ENCODE data around the gene PELO. TPM values are rescaled to one million over a fixed set of nuclear protein-coding genes. Genes with fewer than 3 reads are reported as not detected.
"Not testable (repeated sequence)": the region's sequence is repeated elsewhere in the genome, so short reads cannot be mapped to it uniquely, and the experiment has no call there.

PELO gene
- total RNA-seq, 1 experiment from 2014 or later = 20.9 TPM

DNA sequence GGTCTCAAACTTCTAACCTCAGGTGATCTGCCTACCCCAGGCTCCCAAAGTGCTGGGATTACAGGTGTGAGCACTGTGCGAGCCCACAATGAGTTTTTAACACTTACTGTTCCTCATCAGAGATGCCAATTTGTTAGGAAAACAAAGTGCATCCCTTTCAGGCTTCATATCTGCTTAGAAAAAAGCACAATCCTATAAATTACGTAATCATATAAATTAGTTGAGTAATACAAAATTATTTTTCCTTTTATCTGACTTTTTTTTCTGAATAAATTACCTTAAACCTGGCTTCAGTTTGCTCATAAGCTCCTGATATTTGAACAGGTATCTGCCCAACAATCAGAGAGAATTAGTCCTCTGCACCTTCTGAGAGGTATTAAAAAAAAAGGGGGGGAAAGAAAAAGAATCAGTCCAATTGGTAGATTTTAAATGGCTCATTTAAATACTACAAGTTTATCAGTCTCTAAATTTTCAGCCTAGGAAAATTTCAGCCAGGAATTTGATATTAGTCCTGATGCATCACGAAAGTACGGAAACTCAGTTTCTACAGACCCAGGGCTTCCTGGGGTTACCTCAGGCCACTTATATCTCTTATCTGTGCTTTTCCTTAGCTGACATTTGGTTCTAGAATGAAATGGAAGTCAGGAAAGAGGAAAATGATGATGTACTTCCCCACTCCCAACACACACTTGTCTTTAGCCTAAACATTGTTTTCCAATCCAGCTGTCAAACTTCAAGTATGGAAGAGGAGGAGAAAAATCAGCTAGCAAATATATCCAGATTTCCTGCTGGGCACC, 26.8 kb downstream of the PELO start:
- DNase-seq (ENCODE audit: low read depth in 1 of 2, low spot score in 2 of 2) = no peak
- no peak overlapping the region for H3K4me3 ChIP-seq
- H3K36me3 ChIP-seq = no peaks in the 10 kb centered on the region
- H3K27ac ChIP-seq = peak overlapping the region; percentile 41
- peaks cover 50% of the 10 kb centered on the region for H3K4me1 ChIP-seq (replicated peaks)
- no peaks in the 10 kb centered on the region for H3K27me3 ChIP-seq (replicated peaks)
- no peaks in the 10 kb centered on the region for H3K9me3 ChIP-seq (replicated peaks)

DNA sequence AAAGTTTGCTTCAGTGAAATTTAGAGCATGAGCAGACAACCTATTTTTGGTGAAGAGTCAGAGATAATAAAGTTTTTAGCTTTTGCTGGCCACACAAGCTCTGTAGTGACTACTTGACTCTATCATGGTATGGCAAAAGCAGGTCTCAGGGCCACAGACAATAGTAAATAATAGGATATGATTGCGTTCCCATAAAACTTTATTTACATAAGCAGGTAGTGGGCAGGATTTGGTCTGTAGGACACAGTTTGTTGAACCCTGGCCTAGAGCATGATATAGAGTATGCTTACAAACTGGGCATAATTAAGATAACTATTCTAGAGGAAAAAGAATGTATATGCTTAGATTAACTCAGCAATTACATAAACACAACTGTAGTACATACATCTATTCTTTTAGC, 30.1 kb downstream of the PELO start:
- H3K36me3 ChIP-seq = no peaks in the 10 kb centered on the region
- no peak overlapping the region for H3K4me3 ChIP-seq
- no peak overlapping the region for H3K27ac ChIP-seq
- no peak for DNase-seq (ENCODE audit: low read depth in 1 of 2, low spot score in 2 of 2)
- H3K27me3 ChIP-seq (replicated peaks) = no peaks in the 10 kb centered on the region
- H3K9me3 ChIP-seq (replicated peaks) = no peaks in the 10 kb centered on the region
- H3K4me1 ChIP-seq (replicated peaks) = peaks cover 21% of the 10 kb centered on the region

- Histone ChIP-seq H3K9me3 (replicated peaks) (no peaks in the 10 kb centered on the region), H3K27ac (no peak overlapping the region), H3K36me3 (no peaks in the 10 kb centered on the region), H3K27me3 (replicated peaks) (no peaks in the 10 kb centered on the region), H3K4me1 (replicated peaks) (peaks cover 15% of the 10 kb centered on the region), H3K4me3 (no peak overlapping the region)
- DNase-seq (ENCODE audit: low read depth in 1 of 2, low spot score in 2 of 2) = no peak
Measured at GRCh38 chr5:52818360-52818759, 30.6 kb downstream of the PELO start.

DNA sequence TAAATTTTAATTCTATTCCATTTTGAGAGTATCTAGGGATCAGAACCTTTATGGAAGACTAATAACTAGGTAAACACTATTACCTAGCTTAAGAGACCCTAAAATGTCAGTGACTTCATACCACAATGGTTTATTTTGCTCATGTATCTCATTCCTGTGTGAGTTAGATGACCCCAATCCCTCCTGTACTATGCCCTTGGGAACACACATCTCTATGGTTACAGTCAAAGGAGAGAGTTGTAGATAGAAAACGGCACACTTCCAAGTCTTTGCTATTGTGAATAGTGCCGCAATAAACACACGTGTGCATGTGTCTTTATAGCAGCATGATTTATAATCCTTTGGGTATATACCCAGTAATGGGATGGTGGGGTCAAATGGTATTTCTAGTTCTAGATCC, 31.1 kb downstream of the PELO start:
- not testable (repeated sequence) for H3K27ac ChIP-seq; DNase-seq (ENCODE audit: low read depth in 1 of 2, low spot score in 2 of 2)
- H3K4me1 ChIP-seq (replicated peaks) = peaks cover 11% of the 10 kb centered on the region

DNA sequence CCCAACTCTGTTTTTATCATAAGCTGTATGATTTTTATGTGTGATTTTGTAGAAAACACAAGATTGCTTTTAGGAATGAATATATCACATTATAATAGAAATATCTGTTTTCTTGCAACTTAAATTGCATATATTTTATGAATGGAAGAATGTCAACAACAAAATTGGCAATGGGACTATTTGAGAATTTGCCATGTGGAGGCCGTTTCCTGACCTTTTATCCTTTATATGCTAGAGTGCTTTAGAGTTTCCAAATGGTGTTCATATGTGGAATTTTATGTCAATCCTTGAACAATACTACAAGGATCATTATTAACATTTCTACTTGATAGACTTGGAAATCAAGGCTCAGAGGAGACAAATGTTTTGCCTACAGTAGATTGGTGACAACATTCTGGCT, 34.2 kb downstream of the PELO start:
- DNase-seq (ENCODE audit: low read depth in 1 of 2, low spot score in 2 of 2) = no peak
- Histone ChIP-seq H3K36me3 (no peaks in the 10 kb centered on the region), H3K4me1 (replicated peaks) (no peaks in the 10 kb centered on the region; the same call in 1 of the 2 replicates), H3K4me3 (no peak overlapping the region), H3K27me3 (replicated peaks) (no peaks in the 10 kb centered on the region), H3K9me3 (replicated peaks) (no peaks in the 10 kb centered on the region), H3K27ac (no peak overlapping the region)

More for the DNA sequence above, 31.1 kb downstream of the PELO start:
- H3K9me3 ChIP-seq (replicated peaks); H3K4me3 ChIP-seq; H3K36me3 ChIP-seq; H3K27me3 ChIP-seq (replicated peaks): not testable (repeated sequence)

DNA sequence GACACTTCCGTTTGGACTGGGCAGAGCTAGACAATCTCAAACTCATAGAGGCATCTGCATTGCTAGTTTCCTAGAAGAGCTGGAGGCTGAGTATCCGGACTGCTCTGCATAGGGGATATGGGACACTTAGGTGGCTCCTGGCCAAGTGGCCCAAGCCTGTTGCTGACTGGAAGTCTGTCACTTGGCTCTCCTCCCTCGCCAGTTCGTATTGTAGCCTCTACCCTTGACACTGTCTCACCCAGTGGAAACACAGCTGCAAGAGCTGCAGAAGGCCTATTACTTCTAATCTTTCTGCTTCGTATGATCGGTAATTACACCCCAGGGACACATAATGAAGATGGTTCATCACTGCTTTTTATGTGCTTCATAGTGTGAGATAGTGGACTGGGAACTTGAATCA, 34.7 kb downstream of the PELO start:
- Histone ChIP-seq H3K36me3 (no peaks in the 10 kb centered on the region), H3K27me3 (replicated peaks) (no peaks in the 10 kb centered on the region), H3K4me3 (no peak overlapping the region), H3K9me3 (replicated peaks) (no peaks in the 10 kb centered on the region), H3K4me1 (replicated peaks) (no peaks in the 10 kb centered on the region; the same call in 1 of the 2 replicates), H3K27ac (no peak overlapping the region)
- no peak for DNase-seq (ENCODE audit: low read depth in 1 of 2, low spot score in 2 of 2)

GRCh38 chr5:52824827-52825226, 37.1 kb downstream of the PELO start:
- no peak overlapping the region for H3K27ac ChIP-seq
- DNase-seq (ENCODE audit: low read depth in 1 of 2, low spot score in 2 of 2) = no peak
- no peaks in the 10 kb centered on the region for H3K27me3 ChIP-seq (replicated peaks)
- no peaks in the 10 kb centered on the region for H3K36me3 ChIP-seq
- no peaks in the 10 kb centered on the region for H3K9me3 ChIP-seq (replicated peaks)
- no peaks in the 10 kb centered on the region for H3K4me1 ChIP-seq (replicated peaks)
- no peak overlapping the region for H3K4me3 ChIP-seq

- no peak overlapping the region for H3K27ac ChIP-seq
- no peaks in the 10 kb centered on the region for H3K36me3 ChIP-seq
- DNase-seq (ENCODE audit: low read depth in 1 of 2, low spot score in 2 of 2) = no peak
- no peaks in the 10 kb centered on the region for H3K4me1 ChIP-seq (replicated peaks)
- no peaks in the 10 kb centered on the region for H3K27me3 ChIP-seq (replicated peaks)
- H3K9me3 ChIP-seq (replicated peaks) = no peaks in the 10 kb centered on the region
- no peak overlapping the region for H3K4me3 ChIP-seq
Measured at GRCh38 chr5:52825826-52826225, 38.1 kb downstream of the PELO start.

DNA sequence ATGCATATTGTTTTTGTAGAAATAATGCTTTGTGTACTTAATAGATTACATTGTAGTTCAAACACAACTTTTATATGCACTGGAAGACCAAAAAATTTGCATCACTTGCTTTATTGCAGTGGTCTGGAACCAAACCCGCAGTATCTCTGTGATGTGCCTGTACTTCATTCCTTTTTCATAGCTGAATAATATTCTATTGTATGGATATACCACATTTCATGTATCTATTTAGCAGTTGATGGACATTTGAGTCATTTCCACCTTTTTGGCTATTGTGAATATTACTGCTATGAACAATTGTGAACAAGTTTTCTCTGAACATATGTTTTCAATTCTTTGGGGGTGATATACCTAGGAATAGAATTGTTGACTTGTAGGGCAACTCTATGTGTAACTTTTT, 40.1 kb downstream of the PELO start:
- no peaks in the 10 kb centered on the region for H3K9me3 ChIP-seq (replicated peaks)
- no peak for DNase-seq (ENCODE audit: low read depth in 1 of 2, low spot score in 2 of 2)
- H3K27ac ChIP-seq = no peak overlapping the region
- H3K36me3 ChIP-seq = no peaks in the 10 kb centered on the region
- no peaks in the 10 kb centered on the region for H3K27me3 ChIP-seq (replicated peaks)
- H3K4me1 ChIP-seq (replicated peaks) = peaks cover 5% of the 10 kb centered on the region; the same call in 1 of the 2 replicates
- H3K4me3 ChIP-seq = no peak overlapping the region

DNA sequence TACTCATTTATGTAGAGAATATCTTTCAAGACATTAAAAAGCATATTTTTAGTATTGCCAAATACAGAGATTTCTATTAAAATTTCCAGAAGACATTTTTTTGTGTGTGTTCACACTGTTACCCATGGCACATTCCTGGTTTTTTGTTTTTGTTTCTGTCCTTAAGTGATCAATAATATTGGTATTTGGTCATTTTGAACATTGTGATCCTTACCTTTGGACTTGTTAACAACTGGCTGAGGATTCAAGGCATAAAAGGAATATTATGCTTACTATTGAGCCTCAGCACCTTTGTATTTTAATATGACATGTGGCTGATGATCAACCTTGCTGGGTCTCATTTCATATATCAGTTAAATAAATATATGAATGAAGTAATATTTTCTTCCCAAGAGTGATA, 41.9 kb downstream of the PELO start:
- Histone ChIP-seq H3K27ac (no peak overlapping the region), H3K36me3 (no peaks in the 10 kb centered on the region), H3K4me3 (no peak overlapping the region), H3K9me3 (replicated peaks) (no peaks in the 10 kb centered on the region), H3K4me1 (replicated peaks) (peaks cover 5% of the 10 kb centered on the region; the same call in 1 of the 2 replicates), H3K27me3 (replicated peaks) (no peaks in the 10 kb centered on the region)
- DNase-seq (ENCODE audit: low read depth in 1 of 2, low spot score in 2 of 2) = no peak

DNA sequence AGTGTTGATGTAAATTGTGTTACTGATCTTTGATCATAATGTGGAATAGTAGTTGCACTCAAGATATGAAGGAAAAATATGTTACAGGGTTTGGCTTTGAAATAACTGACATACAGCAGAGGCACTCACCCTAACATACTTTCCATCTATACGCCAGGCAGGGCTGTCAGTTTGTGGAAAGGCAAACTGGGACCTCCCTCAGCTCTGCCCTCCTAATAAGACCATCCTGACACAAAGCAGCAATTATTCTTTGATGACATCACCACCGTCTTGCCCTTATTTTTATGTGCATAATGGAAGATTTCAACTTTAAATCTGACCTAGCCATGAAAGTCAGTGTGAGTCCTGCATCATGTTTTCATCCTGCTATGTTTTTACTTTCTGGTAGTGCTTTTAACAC, 42.9 kb downstream of the PELO start:
- no peak for DNase-seq (ENCODE audit: low read depth in 1 of 2, low spot score in 2 of 2)
- Histone ChIP-seq H3K4me1 (replicated peaks) (peaks cover 5% of the 10 kb centered on the region; the same call in 1 of the 2 replicates), H3K27ac (no peak overlapping the region), H3K9me3 (replicated peaks) (no peaks in the 10 kb centered on the region), H3K4me3 (no peak overlapping the region), H3K27me3 (replicated peaks) (no peaks in the 10 kb centered on the region), H3K36me3 (no peaks in the 10 kb centered on the region)

DNA sequence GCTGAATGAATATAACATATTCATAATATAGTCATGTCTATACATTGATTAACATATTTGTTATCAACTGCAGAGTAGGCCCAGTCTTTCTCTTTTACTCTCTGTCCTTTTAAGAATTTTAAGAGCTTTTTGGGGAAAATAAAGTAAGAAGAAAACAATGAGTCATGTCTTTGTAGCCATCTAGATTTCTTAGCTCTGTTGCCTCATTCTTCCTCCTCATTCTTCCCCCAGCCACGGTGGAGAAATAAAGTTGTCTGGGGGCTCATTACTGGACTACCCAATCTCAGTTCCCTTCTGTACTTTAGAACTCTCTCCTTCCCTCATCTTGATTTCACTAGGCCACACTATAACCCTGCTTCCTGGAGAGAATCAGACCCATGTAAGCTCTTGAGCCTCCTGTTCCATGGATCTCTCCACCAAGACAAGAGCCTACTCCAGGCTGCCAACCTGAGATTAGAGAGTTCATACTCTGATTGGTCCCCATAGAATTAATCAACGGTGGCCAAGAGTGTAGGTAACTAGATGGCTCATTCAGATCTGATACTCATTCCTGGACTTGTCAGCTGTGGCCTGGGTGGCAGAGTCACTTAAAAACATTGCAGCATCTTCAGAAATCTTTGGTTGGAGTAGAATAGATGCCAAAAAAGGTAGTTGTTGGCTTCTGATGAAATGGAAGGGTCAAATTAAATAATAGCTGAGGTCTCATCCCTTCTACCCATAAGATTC, 44.2 kb downstream of the PELO start:
- no peaks in the 10 kb centered on the region for H3K9me3 ChIP-seq (replicated peaks)
- peaks cover 11% of the 10 kb centered on the region for H3K4me1 ChIP-seq (replicated peaks)
- H3K27me3 ChIP-seq (replicated peaks) = no peaks in the 10 kb centered on the region
- no peak for DNase-seq (ENCODE audit: low read depth in 1 of 2, low spot score in 2 of 2)
- no peak overlapping the region for H3K4me3 ChIP-seq
- no peaks in the 10 kb centered on the region for H3K36me3 ChIP-seq
- no peak overlapping the region for H3K27ac ChIP-seq

GRCh38 chr5:52834320-52834719, 46.6 kb downstream of the PELO start:
- H3K4me1 ChIP-seq (replicated peaks) = peaks cover 32% of the 10 kb centered on the region

DNA sequence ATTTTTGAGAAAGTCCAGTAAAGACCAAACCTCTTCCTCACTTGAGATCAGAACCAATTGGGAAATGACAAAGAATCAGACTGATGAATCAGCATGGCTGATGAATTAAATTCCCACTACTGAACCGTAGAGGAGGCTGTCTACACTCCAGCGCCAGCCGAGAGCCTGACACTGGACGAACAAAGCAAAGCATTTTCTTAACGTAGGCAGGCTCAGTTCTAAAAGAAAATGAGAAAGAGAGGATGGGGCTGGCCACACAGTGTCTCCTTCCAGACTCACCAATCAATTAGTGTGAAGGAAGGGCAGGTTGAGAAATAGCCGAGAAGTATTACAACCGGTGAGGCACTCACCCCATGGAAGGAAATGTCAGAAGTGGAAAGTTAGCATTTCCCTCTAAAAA, 49.4 kb downstream of the PELO start:
- Histone ChIP-seq H3K27me3 (replicated peaks) (no peaks in the 10 kb centered on the region), H3K4me1 (replicated peaks) (peaks cover 45% of the 10 kb centered on the region), H3K9me3 (replicated peaks) (no peaks in the 10 kb centered on the region), H3K36me3 (no peaks in the 10 kb centered on the region), H3K27ac (peak overlapping the region; percentile 66), H3K4me3 (peak overlapping the region; percentile 14)
- peak; percentile 52 for DNase-seq (ENCODE audit: low read depth in 1 of 2, low spot score in 2 of 2)

More at GRCh38 chr5:52834320-52834719, 46.6 kb downstream of the PELO start:
- Histone ChIP-seq H3K27ac (no peak overlapping the region), H3K36me3 (no peaks in the 10 kb centered on the region), H3K27me3 (replicated peaks) (no peaks in the 10 kb centered on the region), H3K4me3 (no peak overlapping the region), H3K9me3 (replicated peaks) (no peaks in the 10 kb centered on the region)
- no peak for DNase-seq (ENCODE audit: low read depth in 1 of 2, low spot score in 2 of 2)

All from SJSA1 (cell line).